Activated T-cell treated with anti-CD3 and anti-CD28 coated beads, Interleukin-2, amount 50 U/mL, for 4 hours (primary cell): Measurements from ENCODE around the gene EDN2. TPM values are rescaled to one million over a fixed set of nuclear protein-coding genes. Genes with fewer than 3 reads are reported as not detected.

Source experiments
- ATAC-seq, 2 donors: fragments of 200-7000 bp; cut with Tn5 transposase; one replicate each; pipeline ENCODE4 v1.10.0; 2021
- DNase-seq: peaks from one replicate; pipeline ENCODE4 v3.0.0-alpha.2; 2020
- H3K27me3 Mint-ChIP-seq: one replicate; pipeline ENCODE4 v1.8.0; 2021; ENCODE audit warnings: low read depth, mixed read lengths
- H3K36me3 Mint-ChIP-seq: one replicate; pipeline ENCODE4 v1.8.0; 2022; ENCODE audit warnings: mixed read lengths; ENCODE audit not compliant: insufficient read depth
- H3K4me1 Mint-ChIP-seq: one replicate; pipeline ENCODE4 v1.8.0; 2021; ENCODE audit warnings: low read depth, mixed read lengths
- H3K4me3 Mint-ChIP-seq: one replicate; pipeline ENCODE4 v1.8.0; 2021; ENCODE audit warnings: mild to moderate bottlenecking, moderate library complexity, mixed read lengths
- H3K9me3 Mint-ChIP-seq: one replicate; pipeline ENCODE4 v1.8.0; 2021; ENCODE audit warnings: mixed read lengths
- total RNA-seq, 3 donors: library from RNA; stranded (reverse); gene quantifications; one replicate each; pipeline ENCODE4 v1.2.1, GENCODE V29; 2021

EDN2 gene
- total RNA-seq, 3 donors from 2014 or later, result not detected

DNA sequence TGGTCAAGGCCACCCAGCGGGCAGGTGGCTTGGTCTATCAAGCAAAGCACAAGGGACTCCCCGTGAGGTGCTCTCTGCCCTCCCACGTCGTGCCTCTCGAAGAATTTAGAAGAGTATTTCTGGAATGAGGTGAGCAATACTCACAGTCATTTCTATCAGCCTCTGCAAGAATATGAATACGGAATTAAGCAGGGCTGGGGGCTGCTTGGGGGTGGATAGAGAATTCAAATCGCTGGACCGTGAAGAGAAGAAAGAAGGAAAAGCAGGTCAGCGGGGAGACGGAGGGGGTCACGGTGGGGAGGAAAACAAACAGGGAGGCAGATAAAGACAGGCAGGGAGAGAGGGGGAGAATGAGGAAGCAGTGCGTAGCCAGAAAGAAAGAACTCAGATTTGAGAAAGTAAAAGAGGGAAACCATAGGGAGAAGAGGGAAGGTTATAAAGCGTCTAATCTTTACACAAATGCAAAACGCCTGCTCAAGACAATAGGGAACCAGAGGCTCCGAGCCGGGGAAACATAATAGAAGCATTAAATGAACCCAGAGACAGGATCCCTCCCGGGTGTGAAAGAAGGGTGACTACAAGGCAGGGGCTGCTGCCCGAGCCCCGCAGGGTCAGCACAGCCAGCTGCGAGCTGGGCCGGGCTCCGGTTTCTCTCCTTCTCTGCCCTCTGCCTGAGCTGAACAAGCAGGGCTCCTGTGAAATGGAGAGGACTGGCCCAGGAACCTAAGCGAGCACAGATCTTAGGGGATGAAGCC is 2.1 kb upstream of the EDN2 start:
- Mint-ChIP-seq H3K27me3 (peaks cover 18% of the 10 kb centered on the region), H3K4me1 (peaks cover 1% of the 10 kb centered on the region), H3K9me3 (no peaks in the 10 kb centered on the region), H3K4me3 (no peak overlapping the region), H3K36me3 (no peaks in the 10 kb centered on the region)
- ATAC-seq, result no peak
- DNase-seq, result no peak

DNA sequence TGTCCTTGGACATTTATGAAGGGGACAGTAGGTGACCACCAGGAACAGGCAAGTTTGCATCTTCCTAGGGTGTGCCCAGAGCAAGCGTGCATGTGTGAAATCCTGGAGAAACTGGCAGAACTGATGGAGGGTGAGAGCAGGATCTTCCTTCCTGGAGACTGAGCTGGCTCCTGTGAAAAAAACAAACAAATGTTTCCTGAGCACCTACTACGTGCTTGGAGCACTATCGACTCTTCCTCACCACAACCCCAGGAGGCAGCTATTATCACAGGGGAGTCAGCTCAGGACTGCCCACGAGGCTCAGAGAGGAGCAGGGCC is 1.5 kb upstream of the EDN2 start:
- no peak for ATAC-seq
- Mint-ChIP-seq H3K9me3 (no peaks in the 10 kb centered on the region), H3K4me1 (peaks cover 1% of the 10 kb centered on the region), H3K27me3 (peaks cover 18% of the 10 kb centered on the region), H3K4me3 (no peak overlapping the region), H3K36me3 (no peaks in the 10 kb centered on the region)
- no peak for DNase-seq

GRCh38 chr1:41485605-41486004 is 1.1 kb upstream of the EDN2 start:
- no peak for ATAC-seq

DNA sequence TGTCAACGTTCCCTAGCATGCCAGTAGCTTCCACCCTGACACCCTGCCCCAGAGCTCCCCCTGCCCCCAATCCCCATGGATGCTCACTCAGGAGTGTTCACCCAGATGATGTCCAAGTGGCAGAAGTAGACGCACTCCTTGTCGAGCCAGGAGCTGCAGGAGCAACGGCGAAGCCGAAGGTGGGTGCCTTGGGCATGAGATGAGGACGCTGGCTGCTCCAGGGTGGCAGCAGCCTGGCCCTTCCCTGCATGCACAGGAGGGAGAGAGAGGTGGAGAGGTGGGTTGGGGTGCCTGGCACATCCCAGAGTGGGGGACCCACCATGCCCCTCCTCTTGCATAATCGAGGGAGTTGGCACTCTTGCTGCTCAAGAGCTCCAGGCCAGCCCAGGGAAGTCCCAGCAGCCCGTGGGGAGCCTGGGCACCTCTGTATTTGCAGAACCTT is 502 bp downstream of the EDN2 start:
- DNase-seq, result no peak
- Mint-ChIP-seq H3K27me3 (peaks cover 18% of the 10 kb centered on the region), H3K9me3 (no peaks in the 10 kb centered on the region), H3K36me3 (no peaks in the 10 kb centered on the region), H3K4me1 (peaks cover 1% of the 10 kb centered on the region), H3K4me3 (no peak overlapping the region)
- no peak for ATAC-seq

More at GRCh38 chr1:41485605-41486004, 1.1 kb upstream of the EDN2 start:
- peaks cover 18% of the 10 kb centered on the region for H3K27me3 Mint-ChIP-seq
- no peak for DNase-seq
- H3K36me3 Mint-ChIP-seq, result no peaks in the 10 kb centered on the region
- H3K9me3 Mint-ChIP-seq, result no peaks in the 10 kb centered on the region
- H3K4me3 Mint-ChIP-seq, result no peak overlapping the region
- peaks cover 1% of the 10 kb centered on the region for H3K4me1 Mint-ChIP-seq

DNA sequence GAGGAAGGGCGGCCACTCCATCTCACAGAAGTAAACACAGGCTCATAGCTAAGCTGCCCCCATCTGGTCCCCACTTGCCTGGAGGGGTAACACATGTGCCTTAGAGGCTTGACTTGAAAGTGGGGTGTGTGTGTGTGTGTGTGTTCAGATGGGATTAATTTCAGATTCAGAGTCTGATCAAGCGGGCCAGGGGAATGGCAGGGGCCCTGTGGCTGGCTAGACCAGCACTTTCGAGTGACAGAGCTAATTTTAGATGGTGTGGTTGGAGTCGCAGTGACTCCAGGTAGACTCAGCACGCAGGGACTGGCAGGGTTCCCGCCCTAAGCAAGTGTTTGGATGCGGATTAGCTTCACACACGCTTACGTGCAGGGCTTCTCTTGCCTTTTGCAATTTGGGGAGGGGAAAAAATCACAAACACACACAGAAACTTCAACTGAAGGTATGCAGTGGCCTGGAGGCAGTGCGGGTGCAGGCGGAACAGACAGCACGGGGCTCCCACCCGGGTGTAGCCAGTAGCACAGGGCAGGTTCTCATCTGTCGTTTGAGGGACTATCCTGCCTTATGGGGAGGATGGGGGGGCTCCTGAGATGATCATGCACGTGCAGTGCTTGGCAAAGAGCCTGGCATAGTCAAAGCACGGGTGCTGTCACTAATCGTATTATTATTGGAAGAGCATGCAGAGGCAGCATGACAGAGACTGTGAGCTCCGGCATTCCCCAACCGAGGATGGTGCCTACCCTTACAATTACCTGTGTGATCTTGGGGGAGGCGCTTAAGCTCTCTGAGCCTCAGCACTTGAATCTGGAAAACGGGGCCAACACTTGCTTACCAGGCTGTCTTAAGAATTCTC is 1.3 kb downstream of the EDN2 start:
- Mint-ChIP-seq H3K9me3 (no peaks in the 10 kb centered on the region), H3K4me1 (peaks cover 1% of the 10 kb centered on the region), H3K36me3 (no peaks in the 10 kb centered on the region), H3K27me3 (peaks cover 18% of the 10 kb centered on the region), H3K4me3 (no peak overlapping the region)
- no peak for DNase-seq
- no peak for ATAC-seq

DNA sequence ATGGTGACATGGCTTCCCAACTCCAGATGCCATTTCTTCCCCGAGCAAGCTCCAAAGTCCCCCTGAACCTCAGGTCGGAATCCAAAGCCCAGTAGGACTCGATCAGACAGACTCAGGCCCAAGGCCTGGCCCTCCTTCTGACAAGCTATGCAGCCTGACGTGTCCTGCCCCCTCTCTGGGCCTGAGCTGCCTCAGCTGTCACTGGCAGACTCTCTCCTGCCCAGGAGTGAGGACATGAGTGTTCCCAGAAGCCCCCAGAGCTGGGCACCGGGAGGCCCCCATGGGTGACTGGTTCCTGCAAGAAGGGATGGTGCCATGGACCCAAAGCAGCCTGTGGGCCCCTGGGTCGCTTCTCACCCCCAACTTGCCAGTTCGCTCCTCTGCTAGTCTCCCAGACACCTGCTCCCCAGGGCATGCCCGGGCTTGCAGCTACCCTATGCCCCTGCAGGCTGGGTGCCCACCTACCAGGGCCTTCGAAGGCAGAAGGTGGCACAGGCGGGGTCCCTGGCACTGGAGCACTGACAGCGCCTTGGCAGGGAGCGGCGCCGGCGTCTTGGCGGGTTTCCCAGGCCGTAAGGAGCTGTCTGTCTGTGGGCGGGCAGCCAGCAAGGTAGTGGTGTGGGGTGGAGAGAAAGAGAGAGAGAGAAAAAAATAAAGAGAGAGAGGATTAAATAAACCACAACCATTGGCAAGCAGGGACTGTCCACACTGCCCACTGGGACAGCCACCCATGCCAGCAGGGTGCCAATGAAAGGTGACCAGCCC is 2.3 kb downstream of the EDN2 start:
- Mint-ChIP-seq H3K27me3 (peaks cover 13% of the 10 kb centered on the region), H3K4me3 (no peak overlapping the region), H3K36me3 (no peaks in the 10 kb centered on the region), H3K4me1 (peaks cover 1% of the 10 kb centered on the region), H3K9me3 (no peaks in the 10 kb centered on the region)
- ATAC-seq (no peak), DNase-seq (no peak)

- Mint-ChIP-seq H3K27me3 (peaks cover 7% of the 10 kb centered on the region), H3K4me3 (no peak overlapping the region), H3K4me1 (peaks cover 1% of the 10 kb centered on the region), H3K36me3 (no peaks in the 10 kb centered on the region), H3K9me3 (no peaks in the 10 kb centered on the region)
- no peak for DNase-seq
- ATAC-seq, result no peak
Observed at GRCh38 chr1:41481109-41481775, 3.2 kb downstream of the EDN2 start.

DNA sequence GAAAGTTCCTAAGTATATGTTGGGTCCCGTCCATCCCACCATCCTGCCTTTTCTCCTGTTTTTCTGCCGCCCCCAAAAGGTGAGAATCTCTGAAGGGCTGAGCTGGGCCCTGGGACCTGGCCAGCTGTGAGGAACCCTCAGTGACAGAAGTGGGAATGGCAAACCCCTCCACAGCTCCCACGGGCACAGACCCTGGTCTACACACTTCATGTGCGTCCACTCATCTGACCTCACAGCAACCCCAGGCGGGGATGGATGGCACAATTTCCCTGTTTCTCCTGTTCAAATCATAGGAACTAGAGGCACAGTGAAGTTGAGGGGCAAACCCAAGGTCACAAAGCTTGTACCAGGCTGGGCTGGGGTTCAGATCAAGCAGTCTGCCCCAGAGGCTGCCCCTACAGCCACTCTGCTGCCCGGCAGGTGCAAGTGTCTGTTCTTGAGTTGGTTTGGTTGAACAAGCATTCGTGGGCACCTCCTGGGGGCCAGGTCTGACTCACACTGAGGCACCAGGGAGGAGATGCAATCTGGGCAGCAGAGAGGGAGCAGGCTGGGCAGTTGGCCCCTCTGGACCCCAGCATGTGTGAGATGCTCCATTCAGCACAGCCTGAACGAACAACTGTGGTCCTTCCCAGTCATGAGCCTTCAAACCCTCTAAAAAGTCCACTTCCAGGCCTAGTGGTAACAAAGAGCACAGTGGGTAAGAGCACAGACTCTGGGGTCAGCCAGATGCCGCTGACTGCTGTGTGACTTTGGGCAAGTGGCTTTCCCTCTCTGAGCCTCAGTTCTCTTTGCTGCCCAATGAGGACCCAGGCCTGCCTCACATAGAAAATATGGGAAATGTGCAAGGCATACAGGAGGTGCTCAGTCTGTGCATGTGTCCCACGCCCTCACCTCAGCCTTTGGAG is 4.0 kb downstream of the EDN2 start:
- Mint-ChIP-seq H3K36me3 (no peaks in the 10 kb centered on the region), H3K4me3 (no peak overlapping the region), H3K27me3 (peaks cover 2% of the 10 kb centered on the region), H3K4me1 (no peaks in the 10 kb centered on the region), H3K9me3 (no peaks in the 10 kb centered on the region)
- ATAC-seq (no peak), DNase-seq (no peak)

GRCh38 chr1:41479808-41480160 is 4.7 kb downstream of the EDN2 start:
- no peaks in the 10 kb centered on the region for H3K4me1 Mint-ChIP-seq
- no peak overlapping the region for H3K4me3 Mint-ChIP-seq
- ATAC-seq (no peak), DNase-seq (no peak)
- H3K36me3 Mint-ChIP-seq, result no peaks in the 10 kb centered on the region
- H3K9me3 Mint-ChIP-seq, result no peaks in the 10 kb centered on the region
- no peaks in the 10 kb centered on the region for H3K27me3 Mint-ChIP-seq

DNA sequence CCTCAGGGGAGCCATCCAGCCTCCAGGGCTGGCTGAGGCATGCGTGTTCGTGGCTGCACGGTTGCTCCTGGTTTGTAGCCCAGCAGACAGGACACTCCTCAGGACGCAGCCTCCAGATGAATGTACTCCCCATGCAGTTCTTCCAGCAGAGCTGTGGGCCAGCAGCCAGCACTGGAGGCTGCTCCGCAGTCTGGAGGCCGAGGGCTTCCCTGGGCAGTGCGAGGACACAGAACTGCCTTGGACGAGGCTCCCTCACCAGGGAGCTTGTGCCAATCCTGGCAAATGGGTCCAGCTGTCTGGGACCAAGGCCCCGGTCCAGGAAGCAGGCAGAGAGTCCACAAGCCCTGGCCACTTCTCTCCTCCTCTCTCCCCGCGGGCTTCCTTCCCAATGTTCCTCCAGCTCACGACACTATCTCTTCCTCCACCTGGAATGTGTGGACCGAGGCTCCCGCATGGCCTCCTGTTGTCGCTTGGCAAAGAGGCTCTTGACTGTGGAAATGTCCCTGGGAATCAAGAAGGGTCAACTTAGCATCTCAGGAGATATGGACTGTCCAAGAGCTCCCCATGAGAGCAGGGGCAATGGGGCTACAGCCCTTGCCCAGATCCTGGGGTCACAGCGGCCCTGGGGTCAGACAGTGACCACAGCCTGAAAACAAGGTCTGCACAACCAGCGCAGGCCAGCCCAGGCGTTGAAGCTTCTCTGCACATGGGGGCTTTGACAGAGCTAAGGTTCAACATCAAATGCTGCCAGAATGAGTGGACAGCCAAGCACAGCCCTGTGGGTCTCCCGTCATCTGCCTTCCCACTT is 5.3 kb downstream of the EDN2 start:
- no peak overlapping the region for H3K4me3 Mint-ChIP-seq
- DNase-seq (no peak), ATAC-seq (no peak)
- H3K27me3 Mint-ChIP-seq, result no peaks in the 10 kb centered on the region
- H3K9me3 Mint-ChIP-seq, result no peaks in the 10 kb centered on the region
- H3K36me3 Mint-ChIP-seq, result no peaks in the 10 kb centered on the region
- no peaks in the 10 kb centered on the region for H3K4me1 Mint-ChIP-seq

DNA sequence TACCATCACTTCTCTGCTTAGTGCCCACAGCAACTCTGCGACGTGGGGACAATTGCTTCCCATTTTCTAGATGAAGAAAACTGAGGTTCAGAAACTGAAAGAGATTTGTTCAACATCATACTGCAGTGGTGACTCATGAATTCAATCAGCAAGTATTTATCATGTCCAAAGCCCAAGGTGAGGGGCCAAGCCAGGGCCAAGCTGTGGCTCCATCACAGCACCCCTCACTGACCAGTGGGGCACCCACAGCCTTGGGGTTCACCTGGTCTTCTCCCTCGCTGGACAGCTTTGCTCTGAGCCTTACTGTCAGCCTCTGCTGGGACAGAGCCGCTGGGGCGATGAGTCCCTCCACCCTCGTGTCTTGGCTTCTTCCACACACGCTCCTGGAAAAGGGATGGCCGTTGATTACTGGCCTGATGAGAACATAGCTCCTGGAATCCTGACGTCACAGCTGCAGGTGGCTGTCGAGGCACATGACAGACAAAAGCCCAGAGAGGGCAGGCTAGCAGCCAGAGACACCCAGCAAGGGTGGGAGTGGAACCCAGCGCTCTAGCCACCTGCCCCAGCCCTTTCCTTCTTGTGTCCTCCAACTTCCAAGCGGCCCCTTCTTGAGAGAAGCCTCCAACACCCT is 6.2 kb downstream of the EDN2 start:
- ATAC-seq, result no peak
- H3K4me1 Mint-ChIP-seq, result no peaks in the 10 kb centered on the region
- H3K36me3 Mint-ChIP-seq, result no peaks in the 10 kb centered on the region
- no peak for DNase-seq
- H3K9me3 Mint-ChIP-seq, result no peaks in the 10 kb centered on the region
- no peaks in the 10 kb centered on the region for H3K27me3 Mint-ChIP-seq
- H3K4me3 Mint-ChIP-seq, result no peak overlapping the region

DNA sequence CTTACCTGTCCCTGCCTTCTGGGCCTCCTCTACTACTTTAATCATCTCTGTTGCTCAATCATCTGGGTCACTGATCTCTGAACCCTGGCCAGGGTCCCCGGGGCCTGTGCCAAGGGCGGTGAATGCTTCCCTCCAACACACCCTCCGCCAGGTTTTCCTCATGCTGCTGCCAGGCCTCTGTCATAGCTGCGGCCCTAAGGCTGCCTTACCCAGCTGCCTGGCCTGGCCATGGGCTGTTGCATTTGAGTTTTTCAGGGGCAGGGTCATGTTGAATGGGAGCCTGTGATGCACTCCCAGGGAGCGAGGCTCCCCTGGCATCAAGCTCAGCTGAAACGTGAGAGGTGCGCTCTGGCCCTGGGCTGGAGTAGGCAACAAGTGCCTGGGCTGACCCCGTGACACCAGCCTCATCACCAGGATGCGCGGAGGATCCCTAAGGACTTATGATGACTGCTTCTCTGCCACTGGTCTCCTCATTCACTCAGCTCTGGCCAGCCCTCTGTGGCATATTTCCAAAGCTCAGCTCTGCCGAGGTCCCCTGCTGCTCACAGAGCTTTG is 7.6 kb downstream of the EDN2 start:
- Mint-ChIP-seq H3K36me3 (no peaks in the 10 kb centered on the region), H3K9me3 (no peaks in the 10 kb centered on the region), H3K27me3 (no peaks in the 10 kb centered on the region), H3K4me3 (no peak overlapping the region), H3K4me1 (no peaks in the 10 kb centered on the region)
- no peak for DNase-seq
- no peak for ATAC-seq
